Stomach (tissue), 9 donors: ENCODE data around the gene ZGRF1. TPM values are rescaled to one million over a fixed set of nuclear protein-coding genes. Genes with fewer than 3 reads are reported as not detected.

Experiments used
- DNase-seq, 2 donors: peaks; one replicate each; pipeline versions ENCODE4 v3.0.0 to v3.0.0-alpha.2; 2013 to 2019
- H3K27ac ChIP-seq, 5 donors: fragments of 200-600 bp in 4 of 5; sonication (generic) in 4 of 5; one replicate each; pipeline ENCODE4 v1.5.1; 2013 to 2019; ENCODE audit warnings: mild to moderate bottlenecking in 1 of 5, moderate library complexity in 1 of 5
- H3K27me3 ChIP-seq, 3 donors: fragments of 200-600 bp; sonication (generic); one replicate each; pipeline ENCODE4 v1.5.1; 2017 to 2019; ENCODE audit warnings: mixed run types in 1 of 3
- H3K36me3 ChIP-seq, 4 donors: fragments of 200-600 bp; sonication (generic); 1 replicate in 3 of 4; 2 replicates in 1 of 4; pipeline ENCODE4 v1.5.1; 2016 to 2019
- H3K4me1 ChIP-seq, 4 donors: fragments of 200-600 bp; sonication (generic); one replicate each; pipeline ENCODE4 v1.5.1; 2016 to 2019
- H3K4me3 ChIP-seq, 4 donors: fragments of 200-600 bp; sonication (generic) in 3 of 4; one replicate each; pipeline ENCODE4 v1.5.1; 2016 to 2019; ENCODE audit warnings: mild to moderate bottlenecking in 1 of 4
- H3K9me3 ChIP-seq, 4 donors: fragments of 200-600 bp; sonication (generic); one replicate each; pipeline ENCODE4 v1.5.1; 2016 to 2019
- CTCF ChIP-seq, 7 experiments: fragments of 450-650 bp in 4 of 7; fragments of 200-600 bp in 3 of 7; sonication (generic) in 3 of 7; IDR thresholded peaks; one replicate each; pipeline ENCODE4 v1.5.1; 2016 to 2019; ENCODE audit warnings: antibody characterized with exemption in 7 of 7, control low read depth in 2 of 7, mild to moderate bottlenecking in 1 of 7
- EP300 ChIP-seq: sonication (generic); formaldehyde crosslinking; IDR thresholded peaks from one replicate; pipeline ENCODE4 v1.6.1; 2017; ENCODE audit warnings: antibody characterized with exemption
- POLR2A ChIP-seq, 4 donors: fragments of 450-650 bp; IDR thresholded peaks; one replicate each; pipeline ENCODE4 v1.6.1; 2016; ENCODE audit warnings: antibody characterized with exemption in 4 of 4, control low read depth in 2 of 4, mild to moderate bottlenecking in 1 of 4, moderate library complexity in 1 of 4
- POLR2AphosphoS5 ChIP-seq, 3 donors: sonication (generic); formaldehyde crosslinking; IDR thresholded peaks; one replicate each; pipeline ENCODE4 v1.6.1; 2016; ENCODE audit warnings: antibody characterized with exemption in 3 of 3
- WGBS, 5 donors: extraction: QIAGEN DNeasy Blood & Tissue Kit in 3 of 5; methylation state at CpG; one replicate each; pipeline versions ENCODE4 v1.1.5 to v1.1.7; 2013 to 2018; 5-methylcytosine and 5-hydroxymethylcytosine counted together
- intact Hi-C: fragments of 100-400 bp; cut with DNase I; formaldehyde crosslinking; loops from one replicate; pipeline ENCODE4 v1.15.1; 2023; ENCODE audit warnings: low total_unique reads
- polyA plus RNA-seq, 3 donors: library from polyadenylated mRNA; stranded (reverse); fragments of 200-250 nt; gene quantifications; one replicate each; pipeline ENCODE4 v1.2.3, GENCODE V29; 2013
- total RNA-seq, 5 donors: library from RNA; depleted of rRNA; stranded (reverse); fragments of >200 nt; gene quantifications; one replicate each; pipeline versions ENCODE4 v1.1.0 to v1.2.3, GENCODE V29; 2014 to 2016
- donor health status: healthy with polysubstance abuse.
- donor health status: Bipolar disorder and iron deficiency.
- donor health status: healthy.

The ZGRF1 gene
- total and polyA plus RNA-seq, 8 donors, result 0.46 to 20.6 (median 3.0) TPM

- 89 to 97% (median 95%) methylated on average over 3 of the region's 3 CpGs for whole genome bisulfite sequencing, 5 donors
- DNase-seq, result no peak
- Histone ChIP-seq H3K4me1 (no peaks in the 10 kb centered on the region), H3K36me3 (no peaks in the 10 kb centered on the region), H3K27me3 (no peaks in the 10 kb centered on the region), H3K27ac (no peak overlapping the region), H3K9me3 (no peaks in the 10 kb centered on the region), H3K4me3 (no peak overlapping the region)
- intact Hi-C loops, result no loop called here
- TF ChIP-seq POLR2AphosphoS5 (IDR thresholded peaks at IDR 0.05) (no peak), POLR2A (IDR thresholded peaks at IDR 0.05) (no peak), CTCF (IDR thresholded peaks at IDR 0.05) (no peak), EP300 (no peak)
Observed at GRCh38 chr4:112545346-112545745, 91.4 kb downstream of the ZGRF1 start.

- 80 to 90% (median 83%) methylated on average over 1 of the region's 1 CpG for WGBS, 5 donors
- no peaks in the 10 kb centered on the region for H3K27me3 ChIP-seq
- no peak overlapping the region for H3K4me3 ChIP-seq
- TF ChIP-seq POLR2AphosphoS5 (IDR thresholded peaks at IDR 0.05), result no peak
- TF ChIP-seq POLR2A (IDR thresholded peaks at IDR 0.05), result no peak
- no peak for DNase-seq
- intact Hi-C loops, result no loop called here
- H3K36me3 ChIP-seq, result no peaks in the 10 kb centered on the region
- no peak overlapping the region for H3K27ac ChIP-seq
- no peaks in the 10 kb centered on the region for H3K9me3 ChIP-seq
- H3K4me1 ChIP-seq, result no peaks in the 10 kb centered on the region
Observed at GRCh38 chr4:112540695-112541094, 96.0 kb downstream of the ZGRF1 start.

GRCh38 chr4:112536123-112536522 lies 100.6 kb downstream of the ZGRF1 start:
- TF ChIP-seq POLR2AphosphoS5 (IDR thresholded peaks at IDR 0.05), result no peak
- TF ChIP-seq EP300, result no peak
- no peak for TF ChIP-seq CTCF (IDR thresholded peaks at IDR 0.05)
- no peak for TF ChIP-seq POLR2A (IDR thresholded peaks at IDR 0.05)
- Histone ChIP-seq H3K9me3 (no peaks in the 10 kb centered on the region), H3K4me1 (no peaks in the 10 kb centered on the region), H3K4me3 (no peak overlapping the region), H3K36me3 (no peaks in the 10 kb centered on the region), H3K27me3 (peaks cover 0 to 11% (median 0%) of the 10 kb centered on the region in 3 donors), H3K27ac (no peak overlapping the region)
- DNase-seq, result no peak
- 88 to 98% (median 94%) methylated on average over 2 of the region's 2 CpGs for WGBS, 5 donors
- intact Hi-C loops, result no loop called here

GRCh38 chr4:112532267-112532666 lies 104.4 kb downstream of the ZGRF1 start:
- WGBS, 5 donors, result 67 to 80% (median 77%) methylated on average over 3 of the region's 3 CpGs
- no peaks in the 10 kb centered on the region for H3K36me3 ChIP-seq
- H3K27me3 ChIP-seq, result peaks cover 0 to 36% (median 0%) of the 10 kb centered on the region in 3 donors
- H3K4me3 ChIP-seq, result no peak overlapping the region
- intact Hi-C loops, result no loop called here
- no peak for DNase-seq
- H3K9me3 ChIP-seq, result no peaks in the 10 kb centered on the region
- H3K4me1 ChIP-seq, result no peaks in the 10 kb centered on the region
- TF ChIP-seq POLR2AphosphoS5 (IDR thresholded peaks at IDR 0.05) (no peak), EP300 (no peak), POLR2A (IDR thresholded peaks at IDR 0.05) (no peak), CTCF (IDR thresholded peaks at IDR 0.05) (no peak)
- no peak overlapping the region for H3K27ac ChIP-seq

GRCh38 chr4:112531146-112531545 lies 105.6 kb downstream of the ZGRF1 start:
- TF ChIP-seq EP300 (no peak), CTCF (IDR thresholded peaks at IDR 0.05) (no peak), POLR2AphosphoS5 (IDR thresholded peaks at IDR 0.05) (no peak), POLR2A (IDR thresholded peaks at IDR 0.05) (no peak)
- Histone ChIP-seq H3K4me1 (no peaks in the 10 kb centered on the region), H3K36me3 (no peaks in the 10 kb centered on the region), H3K27ac (no peak overlapping the region), H3K27me3 (peaks cover 0 to 45% (median 0%) of the 10 kb centered on the region in 3 donors), H3K4me3 (no peak overlapping the region), H3K9me3 (no peaks in the 10 kb centered on the region)
- 25 to 49% (median 35%) methylated on average over 1 of the region's 1 CpG for WGBS, 5 donors
- DNase-seq, result no peak
- intact Hi-C loops, result no loop called here
